Hepatocyte (in vitro differentiated cells): Measurements from ENCODE around the gene TBCEL.

ENCODE experiments used
- CTCF ChIP-seq: fragments of 200-600 bp; sonication (generic); IDR thresholded peaks from 2 replicates; pipeline ENCODE4 v1.5.1; 2016; ENCODE audit warnings: antibody characterized with exemption, mild to moderate bottlenecking; ENCODE audit not compliant: poor library complexity
- EZH2 ChIP-seq: fragments of 200-600 bp; sonication (generic); IDR thresholded peaks from 2 replicates; pipeline ENCODE4 v1.6.1; 2016; ENCODE audit warnings: antibody characterized with exemption, mild to moderate bottlenecking, borderline replicate concordance
- EZH2phosphoT487 ChIP-seq: fragments of 200-600 bp; sonication (generic); IDR thresholded peaks from one replicate; pipeline ENCODE4 v1.6.1; 2018; ENCODE audit warnings: antibody characterized with exemption, mild to moderate bottlenecking, low read depth, moderate library complexity; ENCODE audit not compliant: unreplicated experiment, severe bottlenecking

GRCh38 chr11:120974965-120975364, 48.9 kb upstream of the TBCEL start:
- no peak for TF ChIP-seq EZH2
- TF ChIP-seq CTCF = no peak
- no peak for TF ChIP-seq EZH2phosphoT487
